ENCODE measurements around the gene PFN3. TPM values are rescaled to one million over a fixed set of nuclear protein-coding genes. Genes with fewer than 3 reads are reported as not detected.

Gene PFN3
- total and polyA plus RNA-seq, 2 experiments from 2014 or later = 1.9 to 2.0 TPM

DNA sequence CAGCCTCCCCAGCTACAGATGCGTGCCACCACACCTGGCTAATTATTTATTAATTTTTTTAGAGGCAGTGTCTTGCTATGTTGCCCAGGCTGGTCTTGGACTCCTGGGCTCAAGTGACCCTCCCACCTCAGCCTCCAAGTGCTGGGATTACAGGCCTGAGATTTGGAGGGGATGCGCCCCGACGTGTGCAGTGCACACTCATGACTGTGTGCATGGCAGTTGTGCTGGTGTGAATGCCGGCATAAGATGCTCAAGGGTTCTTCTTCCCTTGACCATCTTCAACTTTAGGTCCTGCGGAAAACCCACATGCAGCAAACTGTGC is 19.7 kb downstream of the PFN3 start:
- no peaks in the 10 kb centered on the region for H3K36me3 Mint-ChIP-seq (ENCODE audit: low read depth)
- H3K9me3 Mint-ChIP-seq = no peaks in the 10 kb centered on the region
- no peak overlapping the region for H3K27ac Mint-ChIP-seq
- DNase-seq (ENCODE audit: low spot score) (no peak), ATAC-seq (no peak)
- H3K4me1 ChIP-seq (ENCODE audit: insufficient read depth) = no peaks in the 10 kb centered on the region
- no peak overlapping the region for H3K27ac ChIP-seq (ENCODE audit: low read depth)
- no peak overlapping the region for H3K4me3 ChIP-seq
- H3K9me2 ChIP-seq (ENCODE audit: insufficient read depth) = no peaks in the 10 kb centered on the region
- peaks cover 9% of the 10 kb centered on the region for H3K4me1 Mint-ChIP-seq
- peak overlapping the region; percentile 69; the same call in 1 of the 2 replicates for H2AFZ ChIP-seq
- no peak overlapping the region for H3K4me2 ChIP-seq
- no peaks in the 10 kb centered on the region for H3K36me3 ChIP-seq (ENCODE audit: insufficient read depth)
- TF ChIP-seq, protein P1, sequence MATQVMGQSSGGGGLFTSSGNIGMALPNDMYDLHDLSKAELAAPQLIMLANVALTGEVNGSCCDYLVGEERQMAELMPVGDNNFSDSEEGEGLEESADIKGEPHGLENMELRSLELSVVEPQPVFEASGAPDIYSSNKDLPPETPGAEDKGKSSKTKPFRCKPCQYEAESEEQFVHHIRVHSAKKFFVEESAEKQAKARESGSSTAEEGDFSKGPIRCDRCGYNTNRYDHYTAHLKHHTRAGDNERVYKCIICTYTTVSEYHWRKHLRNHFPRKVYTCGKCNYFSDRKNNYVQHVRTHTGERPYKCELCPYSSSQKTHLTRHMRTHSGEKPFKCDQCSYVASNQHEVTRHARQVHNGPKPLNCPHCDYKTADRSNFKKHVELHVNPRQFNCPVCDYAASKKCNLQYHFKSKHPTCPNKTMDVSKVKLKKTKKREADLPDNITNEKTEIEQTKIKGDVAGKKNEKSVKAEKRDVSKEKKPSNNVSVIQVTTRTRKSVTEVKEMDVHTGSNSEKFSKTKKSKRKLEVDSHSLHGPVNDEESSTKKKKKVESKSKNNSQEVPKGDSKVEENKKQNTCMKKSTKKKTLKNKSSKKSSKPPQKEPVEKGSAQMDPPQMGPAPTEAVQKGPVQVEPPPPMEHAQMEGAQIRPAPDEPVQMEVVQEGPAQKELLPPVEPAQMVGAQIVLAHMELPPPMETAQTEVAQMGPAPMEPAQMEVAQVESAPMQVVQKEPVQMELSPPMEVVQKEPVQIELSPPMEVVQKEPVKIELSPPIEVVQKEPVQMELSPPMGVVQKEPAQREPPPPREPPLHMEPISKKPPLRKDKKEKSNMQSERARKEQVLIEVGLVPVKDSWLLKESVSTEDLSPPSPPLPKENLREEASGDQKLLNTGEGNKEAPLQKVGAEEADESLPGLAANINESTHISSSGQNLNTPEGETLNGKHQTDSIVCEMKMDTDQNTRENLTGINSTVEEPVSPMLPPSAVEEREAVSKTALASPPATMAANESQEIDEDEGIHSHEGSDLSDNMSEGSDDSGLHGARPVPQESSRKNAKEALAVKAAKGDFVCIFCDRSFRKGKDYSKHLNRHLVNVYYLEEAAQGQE (IDR thresholded peaks at IDR 0.05; ENCODE audit: unreplicated experiment) = no peak
- TF ChIP-seq, protein P2, sequence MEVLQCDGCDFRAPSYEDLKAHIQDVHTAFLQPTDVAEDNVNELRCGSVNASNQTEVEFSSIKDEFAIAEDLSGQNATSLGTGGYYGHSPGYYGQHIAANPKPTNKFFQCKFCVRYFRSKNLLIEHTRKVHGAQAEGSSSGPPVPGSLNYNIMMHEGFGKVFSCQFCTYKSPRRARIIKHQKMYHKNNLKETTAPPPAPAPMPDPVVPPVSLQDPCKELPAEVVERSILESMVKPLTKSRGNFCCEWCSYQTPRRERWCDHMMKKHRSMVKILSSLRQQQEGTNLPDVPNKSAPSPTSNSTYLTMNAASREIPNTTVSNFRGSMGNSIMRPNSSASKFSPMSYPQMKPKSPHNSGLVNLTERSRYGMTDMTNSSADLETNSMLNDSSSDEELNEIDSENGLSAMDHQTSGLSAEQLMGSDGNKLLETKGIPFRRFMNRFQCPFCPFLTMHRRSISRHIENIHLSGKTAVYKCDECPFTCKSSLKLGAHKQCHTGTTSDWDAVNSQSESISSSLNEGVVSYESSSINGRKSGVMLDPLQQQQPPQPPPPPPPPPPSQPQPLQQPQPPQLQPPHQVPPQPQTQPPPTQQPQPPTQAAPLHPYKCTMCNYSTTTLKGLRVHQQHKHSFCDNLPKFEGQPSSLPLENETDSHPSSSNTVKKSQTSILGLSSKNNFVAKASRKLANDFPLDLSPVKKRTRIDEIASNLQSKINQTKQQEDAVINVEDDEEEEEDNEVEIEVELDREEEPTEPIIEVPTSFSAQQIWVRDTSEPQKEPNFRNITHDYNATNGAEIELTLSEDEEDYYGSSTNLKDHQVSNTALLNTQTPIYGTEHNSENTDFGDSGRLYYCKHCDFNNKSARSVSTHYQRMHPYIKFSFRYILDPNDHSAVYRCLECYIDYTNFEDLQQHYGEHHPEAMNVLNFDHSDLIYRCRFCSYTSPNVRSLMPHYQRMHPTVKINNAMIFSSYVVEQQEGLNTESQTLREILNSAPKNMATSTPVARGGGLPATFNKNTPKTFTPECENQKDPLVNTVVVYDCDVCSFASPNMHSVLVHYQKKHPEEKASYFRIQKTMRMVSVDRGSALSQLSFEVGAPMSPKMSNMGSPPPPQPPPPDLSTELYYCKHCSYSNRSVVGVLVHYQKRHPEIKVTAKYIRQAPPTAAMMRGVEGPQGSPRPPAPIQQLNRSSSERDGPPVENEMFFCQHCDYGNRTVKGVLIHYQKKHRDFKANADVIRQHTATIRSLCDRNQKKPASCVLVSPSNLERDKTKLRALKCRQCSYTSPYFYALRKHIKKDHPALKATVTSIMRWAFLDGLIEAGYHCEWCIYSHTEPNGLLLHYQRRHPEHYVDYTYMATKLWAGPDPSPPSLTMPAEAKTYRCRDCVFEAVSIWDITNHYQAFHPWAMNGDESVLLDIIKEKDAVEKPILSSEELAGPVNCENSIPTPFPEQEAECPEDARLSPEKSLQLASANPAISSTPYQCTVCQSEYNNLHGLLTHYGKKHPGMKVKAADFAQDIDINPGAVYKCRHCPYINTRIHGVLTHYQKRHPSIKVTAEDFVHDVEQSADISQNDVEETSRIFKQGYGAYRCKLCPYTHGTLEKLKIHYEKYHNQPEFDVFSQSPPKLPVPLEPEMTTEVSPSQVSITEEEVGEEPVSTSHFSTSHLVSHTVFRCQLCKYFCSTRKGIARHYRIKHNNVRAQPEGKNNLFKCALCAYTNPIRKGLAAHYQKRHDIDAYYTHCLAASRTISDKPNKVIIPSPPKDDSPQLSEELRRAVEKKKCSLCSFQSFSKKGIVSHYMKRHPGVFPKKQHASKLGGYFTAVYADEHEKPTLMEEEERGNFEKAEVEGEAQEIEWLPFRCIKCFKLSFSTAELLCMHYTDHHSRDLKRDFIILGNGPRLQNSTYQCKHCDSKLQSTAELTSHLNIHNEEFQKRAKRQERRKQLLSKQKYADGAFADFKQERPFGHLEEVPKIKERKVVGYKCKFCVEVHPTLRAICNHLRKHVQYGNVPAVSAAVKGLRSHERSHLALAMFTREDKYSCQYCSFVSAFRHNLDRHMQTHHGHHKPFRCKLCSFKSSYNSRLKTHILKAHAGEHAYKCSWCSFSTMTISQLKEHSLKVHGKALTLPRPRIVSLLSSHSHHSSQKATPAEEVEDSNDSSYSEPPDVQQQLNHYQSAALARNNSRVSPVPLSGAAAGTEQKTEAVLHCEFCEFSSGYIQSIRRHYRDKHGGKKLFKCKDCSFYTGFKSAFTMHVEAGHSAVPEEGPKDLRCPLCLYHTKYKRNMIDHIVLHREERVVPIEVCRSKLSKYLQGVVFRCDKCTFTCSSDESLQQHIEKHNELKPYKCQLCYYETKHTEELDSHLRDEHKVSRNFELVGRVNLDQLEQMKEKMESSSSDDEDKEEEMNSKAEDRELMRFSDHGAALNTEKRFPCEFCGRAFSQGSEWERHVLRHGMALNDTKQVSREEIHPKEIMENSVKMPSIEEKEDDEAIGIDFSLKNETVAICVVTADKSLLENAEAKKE (CRISPR knock-in tag; IDR thresholded peaks at IDR 0.05) = no peak
- TF ChIP-seq ZNF331 (CRISPR knock-in tag; IDR thresholded peaks at IDR 0.05; ENCODE audit: low read depth) (no peak), JUNB (IDR thresholded peaks at IDR 0.05; ENCODE audit: unreplicated experiment) (no peak), NANOG (IDR thresholded peaks at IDR 0.05; ENCODE audit: borderline replicate concordance) (no peak), CREB1 (CRISPR knock-in tag; IDR thresholded peaks at IDR 0.05; ENCODE audit: low read depth) (no peak), EZH2phosphoT487 (IDR thresholded peaks at IDR 0.05; ENCODE audit: unreplicated experiment) (no peak), ZNF114 (CRISPR knock-in tag; IDR thresholded peaks at IDR 0.05) (no peak), POLR2AphosphoS5 (IDR thresholded peaks at IDR 0.05; ENCODE audit: low read depth) (no peak), EZH2 (IDR thresholded peaks at IDR 0.05; ENCODE audit: low read depth, unreplicated experiment) (no peak), STAT1 (IDR thresholded peaks at IDR 0.05; ENCODE audit: unreplicated experiment) (no peak)
- TF ChIP-seq, protein P3, sequence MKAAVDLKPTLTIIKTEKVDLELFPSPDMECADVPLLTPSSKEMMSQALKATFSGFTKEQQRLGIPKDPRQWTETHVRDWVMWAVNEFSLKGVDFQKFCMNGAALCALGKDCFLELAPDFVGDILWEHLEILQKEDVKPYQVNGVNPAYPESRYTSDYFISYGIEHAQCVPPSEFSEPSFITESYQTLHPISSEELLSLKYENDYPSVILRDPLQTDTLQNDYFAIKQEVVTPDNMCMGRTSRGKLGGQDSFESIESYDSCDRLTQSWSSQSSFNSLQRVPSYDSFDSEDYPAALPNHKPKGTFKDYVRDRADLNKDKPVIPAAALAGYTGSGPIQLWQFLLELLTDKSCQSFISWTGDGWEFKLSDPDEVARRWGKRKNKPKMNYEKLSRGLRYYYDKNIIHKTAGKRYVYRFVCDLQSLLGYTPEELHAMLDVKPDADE (IDR thresholded peaks at IDR 0.05) = no peak
- TF ChIP-seq, protein P4, sequence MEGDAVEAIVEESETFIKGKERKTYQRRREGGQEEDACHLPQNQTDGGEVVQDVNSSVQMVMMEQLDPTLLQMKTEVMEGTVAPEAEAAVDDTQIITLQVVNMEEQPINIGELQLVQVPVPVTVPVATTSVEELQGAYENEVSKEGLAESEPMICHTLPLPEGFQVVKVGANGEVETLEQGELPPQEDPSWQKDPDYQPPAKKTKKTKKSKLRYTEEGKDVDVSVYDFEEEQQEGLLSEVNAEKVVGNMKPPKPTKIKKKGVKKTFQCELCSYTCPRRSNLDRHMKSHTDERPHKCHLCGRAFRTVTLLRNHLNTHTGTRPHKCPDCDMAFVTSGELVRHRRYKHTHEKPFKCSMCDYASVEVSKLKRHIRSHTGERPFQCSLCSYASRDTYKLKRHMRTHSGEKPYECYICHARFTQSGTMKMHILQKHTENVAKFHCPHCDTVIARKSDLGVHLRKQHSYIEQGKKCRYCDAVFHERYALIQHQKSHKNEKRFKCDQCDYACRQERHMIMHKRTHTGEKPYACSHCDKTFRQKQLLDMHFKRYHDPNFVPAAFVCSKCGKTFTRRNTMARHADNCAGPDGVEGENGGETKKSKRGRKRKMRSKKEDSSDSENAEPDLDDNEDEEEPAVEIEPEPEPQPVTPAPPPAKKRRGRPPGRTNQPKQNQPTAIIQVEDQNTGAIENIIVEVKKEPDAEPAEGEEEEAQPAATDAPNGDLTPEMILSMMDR (conservative IDR thresholded peaks at IDR 0.05; ENCODE audit: low read depth in 2 of 2) = no peak
- H3F3A ChIP-seq (replicated peaks; ENCODE audit: low read depth) = no peaks in the 10 kb centered on the region
- H4K20me1 ChIP-seq (replicated peaks; ENCODE audit: insufficient read depth) = no peaks in the 10 kb centered on the region
- peaks cover 21% of the 10 kb centered on the region for H3K27me3 Mint-ChIP-seq (ENCODE audit: insufficient read depth, low read depth, poor library complexity)
- H3K4me3 Mint-ChIP-seq = no peak overlapping the region
- no peaks in the 10 kb centered on the region for H3K79me2 ChIP-seq (replicated peaks; ENCODE audit: insufficient read depth)
- H3K27me3 ChIP-seq (ENCODE audit: insufficient read depth) = no peaks in the 10 kb centered on the region

Data from GM23338 (cell line).